Suprapubic skin (tissue), 4 donors: ENCODE measurements around the gene LYST.

Experiments
- EP300 ChIP-seq: sonication (generic); formaldehyde crosslinking; IDR thresholded peaks from one replicate; pipeline ENCODE4 v1.6.1; 2017; ENCODE audit warnings: antibody characterized with exemption
- POLR2A ChIP-seq, 2 donors: fragments of 450-650 bp; IDR thresholded peaks; one replicate each; pipeline ENCODE4 v1.6.1; 2017; ENCODE audit warnings: antibody characterized with exemption in 2 of 2, mild to moderate bottlenecking in 2 of 2, moderate library complexity in 2 of 2
- POLR2AphosphoS5 ChIP-seq, 3 donors: sonication (generic); formaldehyde crosslinking; IDR thresholded peaks; one replicate each; pipeline ENCODE4 v1.6.1; 2017; ENCODE audit warnings: antibody characterized with exemption in 3 of 3
- TF ChIP-seq, protein P1 (sequence below), 2 donors: fragments of 200-600 bp in 1 of 2; fragments of 450-650 bp in 1 of 2; sonication (generic) in 1 of 2; IDR thresholded peaks; one replicate each; pipeline ENCODE4 v1.5.1; 2016 to 2019; ENCODE audit warnings: antibody characterized with exemption in 2 of 2, mild to moderate bottlenecking in 1 of 2, moderate library complexity in 1 of 2

DNA sequence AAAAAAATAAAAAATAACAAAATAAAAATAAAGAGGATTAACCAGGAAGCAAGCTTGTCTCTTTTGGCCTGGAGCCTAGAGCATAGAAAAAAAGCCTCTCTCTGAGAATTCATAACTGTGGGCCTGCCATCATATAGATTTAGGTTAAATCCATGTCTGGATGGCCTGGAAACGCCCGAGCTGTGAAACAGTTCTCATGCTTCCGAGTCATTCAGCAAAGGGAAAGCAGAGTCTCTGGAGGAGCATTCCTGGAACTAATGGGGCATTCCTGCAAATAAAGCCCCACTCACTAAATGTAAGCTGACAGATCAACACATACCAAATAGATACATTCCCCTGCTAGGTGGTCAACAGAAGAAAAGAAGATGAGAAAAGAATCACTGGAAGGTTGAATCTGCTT, 141.3 kb downstream of the LYST start:
- TF ChIP-seq, protein P1, sequence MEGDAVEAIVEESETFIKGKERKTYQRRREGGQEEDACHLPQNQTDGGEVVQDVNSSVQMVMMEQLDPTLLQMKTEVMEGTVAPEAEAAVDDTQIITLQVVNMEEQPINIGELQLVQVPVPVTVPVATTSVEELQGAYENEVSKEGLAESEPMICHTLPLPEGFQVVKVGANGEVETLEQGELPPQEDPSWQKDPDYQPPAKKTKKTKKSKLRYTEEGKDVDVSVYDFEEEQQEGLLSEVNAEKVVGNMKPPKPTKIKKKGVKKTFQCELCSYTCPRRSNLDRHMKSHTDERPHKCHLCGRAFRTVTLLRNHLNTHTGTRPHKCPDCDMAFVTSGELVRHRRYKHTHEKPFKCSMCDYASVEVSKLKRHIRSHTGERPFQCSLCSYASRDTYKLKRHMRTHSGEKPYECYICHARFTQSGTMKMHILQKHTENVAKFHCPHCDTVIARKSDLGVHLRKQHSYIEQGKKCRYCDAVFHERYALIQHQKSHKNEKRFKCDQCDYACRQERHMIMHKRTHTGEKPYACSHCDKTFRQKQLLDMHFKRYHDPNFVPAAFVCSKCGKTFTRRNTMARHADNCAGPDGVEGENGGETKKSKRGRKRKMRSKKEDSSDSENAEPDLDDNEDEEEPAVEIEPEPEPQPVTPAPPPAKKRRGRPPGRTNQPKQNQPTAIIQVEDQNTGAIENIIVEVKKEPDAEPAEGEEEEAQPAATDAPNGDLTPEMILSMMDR (IDR thresholded peaks at IDR 0.05) = no peak
- TF ChIP-seq POLR2A (IDR thresholded peaks at IDR 0.05) (no peak), POLR2AphosphoS5 (IDR thresholded peaks at IDR 0.05) (no peak), EP300 (no peak)
